IMR-90 (cell line): ENCODE results near the gene MOCS1. TPM values are rescaled to one million over a fixed set of nuclear protein-coding genes. Genes with fewer than 3 reads are reported as not detected.

Source experiments
- ATAC-seq: fragments of 200-7000 bp; cut with Tn5 transposase; 2 replicates; pipeline ENCODE4 v1.9.1; 2020; ENCODE audit warnings: low read depth, mild to moderate bottlenecking, moderate library complexity
- BruUV-seq: library from RNA; stranded (reverse); fragments of 400-500 nt; replicated peaks from 2 replicates; lab custom pipeline; 2021; lab: Mats Ljungman, UMichigan
- CTCF ChIA-PET: fragments of 300-600 bp; formaldehyde crosslinking; extraction: SDS; loops from one replicate; lab custom pipeline; 2021; ENCODE audit warnings: antibody characterized with exemption; lab: Yijun Ruan, JAX
- POLR2A ChIA-PET: fragments of 300-600 bp; sonication (Branson Sonifier 250); formaldehyde crosslinking; loops from one replicate; lab custom pipeline; 2022; ENCODE audit warnings: antibody characterized with exemption; ENCODE audit not compliant: unreplicated experiment; lab: Charles Lee
- DNase-seq: peaks from one replicate; pipeline ENCODE4 v3.0.0; 2013
- H2AFZ ChIP-seq: replicated peaks from 2 replicates; pipeline ENCODE3; 2013; ENCODE audit warnings: low read length, mild to moderate bottlenecking; ENCODE audit not compliant: poor library complexity
- H2AK5ac ChIP-seq: 2 replicates; pipeline ENCODE4 v1.6.1; 2013; ENCODE audit warnings: low read depth, low read length, inconsistent platforms
- H2AK9ac ChIP-seq: replicated peaks from 2 replicates; pipeline ENCODE3; 2013; ENCODE audit warnings: mild to moderate bottlenecking, low read depth, low read length, moderate library complexity; ENCODE audit not compliant: poor library complexity
- H2BK120ac ChIP-seq: 2 replicates; pipeline ENCODE4 v1.6.1; 2013; ENCODE audit warnings: low read depth, low read length, inconsistent platforms
- H2BK15ac ChIP-seq: 3 replicates; pipeline ENCODE4 v1.6.1; 2013; ENCODE audit warnings: low read depth, low read length, inconsistent platforms
- H2BK20ac ChIP-seq: 2 replicates; pipeline ENCODE4 v1.6.1; 2013; ENCODE audit warnings: low read depth, mild to moderate bottlenecking, inconsistent platforms, low read length, moderate library complexity
- H2BK5ac ChIP-seq: 2 replicates; pipeline ENCODE4 v1.6.1; 2013; ENCODE audit warnings: mild to moderate bottlenecking, low read depth, low read length, inconsistent platforms; ENCODE audit not compliant: poor library complexity, severe bottlenecking
- H3K14ac ChIP-seq: replicated peaks from 2 replicates; pipeline ENCODE4 v1.6.1; 2013; ENCODE audit warnings: low read depth, low read length, inconsistent platforms
- H3K18ac ChIP-seq: 2 replicates; pipeline ENCODE4 v1.6.1; 2013; ENCODE audit warnings: low read depth, low read length, control low read depth
- H3K23ac ChIP-seq: 2 replicates; pipeline ENCODE4 v1.6.1; 2013; ENCODE audit warnings: low read depth, low read length, inconsistent platforms
- H3K27ac ChIP-seq: 2 replicates; pipeline ENCODE4 v1.5.1; 2013; ENCODE audit warnings: mild to moderate bottlenecking, control low read depth, low read length; ENCODE audit not compliant: insufficient read depth
- H3K27me3 ChIP-seq: 2 replicates; pipeline ENCODE4 v1.6.1; 2013; ENCODE audit warnings: low read length; ENCODE audit not compliant: control insufficient read depth, insufficient read depth
- H3K36me3 ChIP-seq: 2 replicates; pipeline ENCODE4 v1.6.1; 2013; ENCODE audit warnings: low read length, mixed read lengths; ENCODE audit not compliant: control insufficient read depth, insufficient read depth
- H3K4ac ChIP-seq: 2 replicates; pipeline ENCODE4 v1.6.1; 2013; ENCODE audit warnings: low read depth, low read length, inconsistent platforms
- H3K4me1 ChIP-seq: 2 replicates; pipeline ENCODE4 v1.6.1; 2013; ENCODE audit warnings: low read length, mixed read lengths; ENCODE audit not compliant: control insufficient read depth, insufficient read depth
- H3K4me2 ChIP-seq: 2 replicates; pipeline ENCODE4 v1.6.1; 2013; ENCODE audit warnings: low read depth, mild to moderate bottlenecking, control low read depth, low read length, moderate library complexity
- H3K4me3 ChIP-seq: 2 replicates; pipeline ENCODE4 v1.5.1; 2013; ENCODE audit warnings: low read depth, mild to moderate bottlenecking, control low read depth, low read length, moderate library complexity; ENCODE audit not compliant: insufficient read depth
- H3K56ac ChIP-seq: 2 replicates; pipeline ENCODE4 v1.6.1; 2013; ENCODE audit warnings: low read length, inconsistent platforms; ENCODE audit not compliant: insufficient read depth; ENCODE audit errors: extremely low read depth
- H3K79me1 ChIP-seq, 2 experiments: 2 replicates each; pipeline ENCODE4 v1.6.1; 2013; ENCODE audit warnings: low read length in 2 of 2, inconsistent platforms in 1 of 2, low read depth in 1 of 2
- H3K9ac ChIP-seq: 2 replicates; pipeline ENCODE4 v1.6.1; 2013; ENCODE audit warnings: low read depth, low read length, control low read depth
- H3K9me1 ChIP-seq: 2 replicates; pipeline ENCODE4 v1.6.1; 2013; ENCODE audit warnings: low read length, inconsistent platforms; ENCODE audit not compliant: insufficient read depth
- H3K9me3 ChIP-seq: 2 replicates; pipeline ENCODE4 v1.6.1; 2013; ENCODE audit warnings: low read length; ENCODE audit not compliant: control insufficient read depth, insufficient read depth
- H4K20me1 ChIP-seq: 2 replicates; pipeline ENCODE4 v1.6.1; 2013; ENCODE audit warnings: low read length, inconsistent platforms; ENCODE audit not compliant: insufficient read depth
- H4K5ac ChIP-seq: 2 replicates; pipeline ENCODE4 v1.6.1; 2013; ENCODE audit warnings: mild to moderate bottlenecking, low read depth, low read length, control low read depth
- H4K8ac ChIP-seq, 2 experiments: 2 replicates each; pipeline ENCODE4 v1.6.1; 2013; ENCODE audit warnings: low read depth in 2 of 2, low read length in 2 of 2, control low read depth in 1 of 2, inconsistent platforms in 1 of 2
- H4K91ac ChIP-seq: 2 replicates; pipeline ENCODE4 v1.6.1; 2013; ENCODE audit warnings: low read depth, low read length, inconsistent platforms; ENCODE audit not compliant: insufficient read depth
- POLR2A ChIP-seq: IDR thresholded peaks from 2 replicates; pipeline ENCODE4 v1.6.1; 2012; ENCODE audit warnings: mild to moderate bottlenecking, low read depth, low read length
- WGBS, 2 experiments: methylation state at CpG; one replicate each; pipeline versions ENCODE4 v1.1.5 to v1.1.7; 2013; ENCODE audit warnings: missing lambda C conversion rate in 2 of 2; ENCODE audit not compliant: insufficient read length in 1 of 2; ENCODE audit errors: extremely low coverage in 2 of 2; 5-methylcytosine and 5-hydroxymethylcytosine counted together
- dilution Hi-C: fragments of 300-500 bp; cut with HindIII; formaldehyde crosslinking; loops from one replicate; pipeline ENCODE4 v1.14.3; 2018; ENCODE audit warnings: low sequenced_read_pairs; ENCODE audit not compliant: unreplicated experiment
- in situ Hi-C: fragments of 300-500 bp; cut with MboI; formaldehyde crosslinking; loops from 3 replicates; pipeline ENCODE4 v1.14.3; 2019; ENCODE audit warnings: low sequenced_read_pairs, inconsistent platforms, mixed read lengths
- intact Hi-C: fragments of 100-400 bp; cut with micrococcal nuclease; formaldehyde crosslinking; loops from 2 replicates; pipeline ENCODE4 v1.10.0; 2022
- polyA plus RNA-seq, 3 experiments: library from polyadenylated mRNA; depleted of rRNA; stranded (reverse); fragments of >200 nt; gene quantifications; 2 replicates each; pipeline ENCODE4 v1.2.3, GENCODE V29; 2012; ENCODE audit warnings: low replicate concordance in 1 of 3
- total RNA-seq: library from RNA; depleted of rRNA; stranded (reverse); fragments of >200 nt; gene quantifications from 2 replicates; pipeline ENCODE4 v1.2.3, GENCODE V29; 2012
- TF ChIP-seq, protein P1 (sequence below): fragments of 150-350 bp; IDR thresholded peaks from 2 replicates; pipeline ENCODE4 v1.6.1; 2017; ENCODE audit warnings: mild to moderate bottlenecking, antibody characterized with exemption, low read length, low read depth

Gene MOCS1
- total and polyA plus RNA-seq, 2 of the 4 experiments (the other 2 are of a cell fraction), result 5.5 to 9.5 TPM

DNA sequence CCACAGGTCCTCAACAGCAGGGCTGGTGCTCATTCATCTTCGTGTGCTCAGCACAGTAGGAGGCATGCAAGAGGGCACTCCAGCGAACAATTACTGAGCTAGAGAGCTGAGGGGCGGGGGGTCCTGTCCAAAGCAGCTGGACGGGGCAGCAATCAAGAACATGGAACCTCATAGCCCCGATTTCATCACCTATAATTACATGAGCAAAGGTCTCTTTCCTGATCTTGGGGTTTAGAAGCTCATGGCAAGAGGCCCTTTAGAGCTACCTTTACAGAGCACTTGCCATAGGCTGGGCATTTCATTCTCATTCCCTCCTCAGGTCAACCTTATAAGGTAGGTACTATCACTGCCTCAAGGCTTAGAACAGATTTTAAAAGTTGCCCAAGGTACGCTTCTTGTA, 10.4 kb downstream of the MOCS1 start:
- DNase-seq (no peak), ATAC-seq (no peak)
- no TSS peak for BruUV-seq
- ChIA-PET POLR2A (no interaction called here), CTCF (no interaction called here)
- peaks cover 37% of the 10 kb centered on the region for H3K36me3 ChIP-seq
- intact Hi-C loops (no loop called here), in situ Hi-C loops (no loop called here), dilution Hi-C loops (no loop called here)
- H2BK15ac ChIP-seq, result no peak overlapping the region
- no peak overlapping the region for H4K91ac ChIP-seq
- H2BK5ac ChIP-seq, result no peak overlapping the region
- no peak overlapping the region for H2AK9ac ChIP-seq
- peak overlapping the region; percentile 14 for H2AFZ ChIP-seq
- H3K4me1 ChIP-seq, result peaks cover 4% of the 10 kb centered on the region
- H3K56ac ChIP-seq, result no peak overlapping the region
- H4K5ac ChIP-seq, result no peak overlapping the region
- TF ChIP-seq, protein P1, sequence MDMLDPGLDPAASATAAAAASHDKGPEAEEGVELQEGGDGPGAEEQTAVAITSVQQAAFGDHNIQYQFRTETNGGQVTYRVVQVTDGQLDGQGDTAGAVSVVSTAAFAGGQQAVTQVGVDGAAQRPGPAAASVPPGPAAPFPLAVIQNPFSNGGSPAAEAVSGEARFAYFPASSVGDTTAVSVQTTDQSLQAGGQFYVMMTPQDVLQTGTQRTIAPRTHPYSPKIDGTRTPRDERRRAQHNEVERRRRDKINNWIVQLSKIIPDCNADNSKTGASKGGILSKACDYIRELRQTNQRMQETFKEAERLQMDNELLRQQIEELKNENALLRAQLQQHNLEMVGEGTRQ, result no peak
- no peak for TF ChIP-seq POLR2A
- WGBS, 2 experiments, result 80% methylated on average over 1 of the region's 6 CpGs; no CpG with 5 or more reads in 1 of the 2 experiments
- no peak overlapping the region for H2BK20ac ChIP-seq
- no peaks in the 10 kb centered on the region; the same call in 1 of the 2 replicates for H3K9me1 ChIP-seq
- no peak overlapping the region for H3K27ac ChIP-seq
- H3K4me3 ChIP-seq, result no peak overlapping the region
- H2AK5ac ChIP-seq, result no peak overlapping the region
- H3K79me1 ChIP-seq, result peaks cover 7 to 10% of the 10 kb centered on the region in 2 experiments; a peak in 1 of 4 replicates
- H3K4ac ChIP-seq, result no peak overlapping the region
- H3K9me3 ChIP-seq, result no peaks in the 10 kb centered on the region
- no peak overlapping the region for H4K8ac ChIP-seq
- H3K27me3 ChIP-seq, result no peaks in the 10 kb centered on the region
- H3K14ac ChIP-seq, result no peak overlapping the region
- H3K9ac ChIP-seq, result no peak overlapping the region
- no peaks in the 10 kb centered on the region for H4K20me1 ChIP-seq
- no peak overlapping the region for H2BK120ac ChIP-seq
- H3K23ac ChIP-seq, result no peak overlapping the region
- H3K4me2 ChIP-seq, result no peak overlapping the region
- H3K18ac ChIP-seq, result no peak overlapping the region
